Right cardiac atrium (tissue), 5 donors: ENCODE data around the gene HSPBP1. TPM values are rescaled to one million over a fixed set of nuclear protein-coding genes. Genes with fewer than 3 reads are reported as not detected.
A peak's percentile ranks its signal among the peaks of the same experiment; 100 is the strongest.

Experiments
- ATAC-seq, 2 donors: fragments of 200-7000 bp; cut with Tn5 transposase; one replicate each; pipeline versions ENCODE4 v1.8.0 to v1.9.1; 2020; ENCODE audit warnings: moderate library complexity in 2 of 2, mild to moderate bottlenecking in 1 of 2
- DNase-seq, 3 donors: peaks; one replicate each; pipeline ENCODE4 v3.0.0-alpha.2; 2020
- H3K27ac ChIP-seq: one replicate; pipeline ENCODE4 v1.5.1; 2013; ENCODE audit warnings: mild to moderate bottlenecking, low read length, control low read depth, moderate library complexity
- H3K27me3 ChIP-seq: one replicate; pipeline ENCODE4 v1.6.1; 2013; ENCODE audit not compliant: control insufficient read depth, insufficient read depth
- H3K4me1 ChIP-seq: one replicate; pipeline ENCODE4 v1.6.1; 2013; ENCODE audit warnings: low read length; ENCODE audit not compliant: control insufficient read depth, insufficient read depth
- H3K4me3 ChIP-seq: one replicate; pipeline ENCODE4 v1.5.1; 2013; ENCODE audit warnings: low read length, control low read depth
- H3K9me3 ChIP-seq: one replicate; pipeline ENCODE4 v1.6.1; 2013; ENCODE audit warnings: low read length; ENCODE audit not compliant: control insufficient read depth
- WGBS: extraction: QIAGEN DNeasy Blood & Tissue Kit; methylation state at CpG from one replicate; pipeline ENCODE4 v1.1.7; 2013; 5-methylcytosine and 5-hydroxymethylcytosine counted together
- intact Hi-C, 4 donors: fragments of 100-400 bp; cut with DNase I; formaldehyde crosslinking; loops; one replicate each; pipeline versions ENCODE4 v1.11.0 to v1.14.0; 2022 to 2023
- polyA plus RNA-seq: library from polyadenylated mRNA; stranded (reverse); fragments of 200-250 nt; gene quantifications from one replicate; pipeline ENCODE4 v1.2.3, GENCODE V29; 2013
- total RNA-seq, 4 donors: library from RNA; stranded (reverse); fragmentation: NEBNext Ultra II Directional; extraction: Animal tissue kit (Norgen Biotek cat#: 25700); gene quantifications; one replicate each; pipeline ENCODE4 v1.2.1, GENCODE V29; 2021
- donor health status: healthy with polysubstance abuse.
- donor health status: DM: no; HTN: yes; CAD: no.
- donor health status: DM: no; HTN: no; CAD: no.
- donor health status: DM: no; HTN: yes; CAD: no; lungs with severe emphysema.
- donor health status: DM: yes; HTN: yes; CAD: no.

HSPBP1 gene
- total and polyA plus RNA-seq, 5 donors = 27.7 to 48.0 (median 33.4) TPM

DNA sequence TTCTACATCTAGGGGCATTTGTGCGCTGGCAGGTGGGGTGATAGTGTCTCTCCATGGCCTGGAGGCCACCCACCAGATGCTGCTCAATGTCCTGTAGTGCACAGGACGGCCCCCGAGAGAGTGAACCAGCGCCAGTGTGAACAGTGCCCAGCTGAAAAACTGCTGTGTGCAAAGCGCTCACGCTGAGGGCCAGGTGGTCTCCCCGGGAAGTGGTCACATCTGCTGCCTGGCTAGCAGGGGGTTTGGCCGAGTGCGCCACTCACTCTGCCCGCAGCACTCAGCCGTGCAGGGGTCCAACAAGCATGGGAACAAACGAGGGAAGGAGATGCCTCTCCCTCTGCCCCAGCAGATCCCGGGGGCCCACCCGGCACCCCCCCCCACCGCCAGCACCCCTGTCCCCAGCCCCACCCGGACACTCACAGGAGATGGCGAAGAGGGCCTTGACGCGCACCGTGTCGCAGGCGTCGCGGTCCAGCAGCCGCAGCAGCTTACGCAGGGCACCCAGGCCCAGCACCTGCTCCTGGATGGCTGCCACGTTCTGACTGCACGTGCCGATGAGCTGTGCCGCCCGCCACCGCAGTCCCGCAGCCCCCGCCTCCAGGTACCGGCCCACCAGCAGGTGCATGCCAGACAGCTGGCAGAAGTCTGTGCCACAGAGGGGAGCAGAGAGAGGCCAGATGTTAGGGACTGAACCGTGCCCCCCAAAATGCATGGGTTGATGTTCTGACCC is 5.8 kb downstream of the HSPBP1 start:
- Histone ChIP-seq H3K4me1 (no peaks in the 10 kb centered on the region), H3K27me3 (no peaks in the 10 kb centered on the region), H3K4me3 (no peak overlapping the region), H3K27ac (no peak overlapping the region), H3K9me3 (no peaks in the 10 kb centered on the region)
- WGBS = 95% methylated on average over 36 of the region's 36 CpGs
- DNase-seq (no peak), ATAC-seq (no peak)
- intact Hi-C loops = no loop called here

DNA sequence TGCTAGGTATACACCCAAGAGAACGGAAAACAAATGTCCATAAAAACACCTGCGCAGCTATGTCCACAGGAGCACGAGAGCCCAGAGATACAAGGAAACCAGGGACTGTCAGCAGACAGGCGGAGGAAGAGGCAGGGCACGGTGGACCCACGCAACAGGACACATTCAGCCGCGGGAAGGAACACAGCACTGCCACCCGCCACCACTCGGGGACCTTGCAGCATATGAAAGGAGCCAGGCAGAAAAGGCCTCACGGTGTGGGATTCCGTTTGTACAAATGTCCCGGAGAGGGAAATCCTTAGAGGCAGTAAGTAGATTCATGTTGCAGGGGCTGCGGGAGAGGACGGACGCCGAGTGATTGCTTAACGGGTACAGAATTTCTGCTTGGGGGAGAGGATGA is 7.8 kb downstream of the HSPBP1 start:
- Histone ChIP-seq H3K4me1 (no peaks in the 10 kb centered on the region), H3K4me3 (no peak overlapping the region), H3K27me3 (no peaks in the 10 kb centered on the region), H3K9me3 (no peaks in the 10 kb centered on the region), H3K27ac (no peak overlapping the region)
- ATAC-seq (no peak), DNase-seq (no peak)
- 94% methylated on average over 18 of the region's 18 CpGs for WGBS
- intact Hi-C loops = no loop called here

DNA sequence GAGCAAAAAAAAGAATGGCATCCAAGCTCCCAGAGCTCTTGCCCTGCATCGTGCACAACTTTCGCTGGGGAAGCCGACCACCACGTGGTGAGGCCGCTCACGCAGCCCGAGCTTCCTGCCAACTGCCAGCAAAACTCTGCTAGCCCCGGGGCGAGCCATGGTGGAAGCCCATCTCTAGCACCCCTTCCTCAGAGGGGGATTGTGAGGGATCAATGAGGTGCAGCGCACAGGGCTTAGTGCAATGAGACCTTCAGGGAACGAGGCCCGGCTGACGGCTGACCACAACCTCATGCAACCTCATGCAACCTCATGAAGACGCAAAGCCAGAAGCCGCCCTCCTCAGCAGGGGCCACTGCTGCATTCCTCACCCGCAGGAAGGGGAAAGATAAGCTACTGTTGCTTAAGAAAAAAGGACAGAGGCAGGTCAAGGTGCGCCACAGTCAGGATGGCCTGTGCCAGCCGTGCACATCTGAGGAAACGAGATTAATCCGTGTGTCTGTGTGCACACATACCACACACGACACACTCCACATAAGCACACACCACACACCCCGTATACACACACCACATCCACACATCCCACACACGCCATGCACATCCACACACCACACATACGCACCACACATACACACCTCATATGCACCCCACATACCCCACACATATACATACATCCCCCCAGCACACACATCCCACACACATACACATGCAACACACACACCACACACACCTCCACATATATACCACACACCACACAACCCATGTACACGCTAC is 9.6 kb downstream of the HSPBP1 start:
- WGBS = 86% methylated on average over 25 of the region's 25 CpGs
- no peak for ATAC-seq
- intact Hi-C loops = no loop called here
- Histone ChIP-seq H3K9me3 (no peaks in the 10 kb centered on the region), H3K4me3 (no peak overlapping the region), H3K27ac (no peak overlapping the region), H3K27me3 (no peaks in the 10 kb centered on the region), H3K4me1 (no peaks in the 10 kb centered on the region)
- DNase-seq = no peak

DNA sequence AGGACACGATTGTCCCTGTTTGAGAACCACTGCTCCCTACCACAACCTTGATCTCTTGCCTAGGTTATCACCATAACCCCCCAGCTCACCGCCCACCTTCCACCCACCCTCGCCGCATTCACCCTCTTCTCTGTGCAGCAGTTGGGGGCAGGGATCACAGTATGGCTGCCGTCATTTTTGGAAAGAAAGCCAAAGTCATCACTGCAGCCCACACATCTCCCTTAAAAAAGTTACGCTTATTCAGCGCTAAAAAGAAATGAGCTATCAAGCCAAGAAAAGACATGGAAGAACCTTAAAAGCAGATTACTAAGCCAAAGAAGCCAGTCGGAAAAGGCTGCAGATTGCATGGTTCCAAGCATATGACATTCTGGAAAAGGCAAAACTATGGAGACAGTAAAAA is 10.6 kb downstream of the HSPBP1 start:
- Histone ChIP-seq H3K4me3 (no peak overlapping the region), H3K9me3 (no peaks in the 10 kb centered on the region), H3K27ac (no peak overlapping the region), H3K27me3 (no peaks in the 10 kb centered on the region), H3K4me1 (no peaks in the 10 kb centered on the region)
- DNase-seq (peak in 1 of 3 donors; percentile 19), ATAC-seq (no peak)
- intact Hi-C loops = no loop called here
- 71% methylated on average over 8 of the region's 8 CpGs for WGBS

DNA sequence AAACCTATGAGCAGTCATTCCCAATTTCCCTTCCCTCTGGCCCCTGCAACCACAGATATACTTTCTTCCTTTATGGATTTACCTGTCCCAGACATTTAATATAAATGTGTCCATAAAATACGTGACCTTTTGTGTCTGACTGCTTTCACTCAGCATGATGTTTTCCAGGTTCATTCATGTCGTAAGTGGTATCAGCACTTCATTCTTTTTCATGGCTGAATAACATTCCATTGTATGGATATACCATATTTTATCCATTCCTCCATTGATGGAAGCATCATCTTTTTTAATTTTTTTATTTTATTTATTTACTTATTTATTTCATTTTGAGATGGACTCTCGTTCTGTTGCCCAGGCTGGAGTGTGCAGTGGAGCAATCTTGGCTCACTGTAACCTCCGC is 13.1 kb downstream of the HSPBP1 start:
- DNase-seq (no peak), ATAC-seq (no peak)
- Histone ChIP-seq H3K27ac (no peak overlapping the region), H3K27me3 (no peaks in the 10 kb centered on the region), H3K4me1 (no peaks in the 10 kb centered on the region), H3K4me3 (no peak overlapping the region), H3K9me3 (no peaks in the 10 kb centered on the region)
- intact Hi-C loops = no loop called here
- 98% methylated on average over 4 of the region's 4 CpGs for WGBS

DNA sequence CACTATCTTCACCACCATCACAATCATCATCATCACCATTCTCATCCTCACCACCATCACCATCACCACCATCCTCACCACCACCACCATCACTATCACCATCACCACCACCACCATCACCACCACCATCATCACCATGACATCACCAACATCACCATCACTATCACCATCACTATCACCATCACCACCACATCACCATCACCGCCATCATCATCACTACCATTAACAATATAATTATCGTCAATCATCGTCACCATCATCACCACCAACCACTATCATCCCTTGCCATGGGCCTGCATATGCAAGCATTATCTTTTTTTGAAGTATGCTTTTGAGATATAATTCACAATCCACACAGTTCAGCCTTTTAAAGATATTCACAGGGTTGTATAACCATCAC is 13.5 kb downstream of the HSPBP1 start:
- intact Hi-C loops = no loop called here
- 98% methylated on average over 3 of the region's 3 CpGs for WGBS
- no peak for ATAC-seq
- Histone ChIP-seq H3K27ac (no peak overlapping the region), H3K4me1 (no peaks in the 10 kb centered on the region), H3K4me3 (no peak overlapping the region), H3K27me3 (no peaks in the 10 kb centered on the region), H3K9me3 (no peaks in the 10 kb centered on the region)
- DNase-seq = no peak

DNA sequence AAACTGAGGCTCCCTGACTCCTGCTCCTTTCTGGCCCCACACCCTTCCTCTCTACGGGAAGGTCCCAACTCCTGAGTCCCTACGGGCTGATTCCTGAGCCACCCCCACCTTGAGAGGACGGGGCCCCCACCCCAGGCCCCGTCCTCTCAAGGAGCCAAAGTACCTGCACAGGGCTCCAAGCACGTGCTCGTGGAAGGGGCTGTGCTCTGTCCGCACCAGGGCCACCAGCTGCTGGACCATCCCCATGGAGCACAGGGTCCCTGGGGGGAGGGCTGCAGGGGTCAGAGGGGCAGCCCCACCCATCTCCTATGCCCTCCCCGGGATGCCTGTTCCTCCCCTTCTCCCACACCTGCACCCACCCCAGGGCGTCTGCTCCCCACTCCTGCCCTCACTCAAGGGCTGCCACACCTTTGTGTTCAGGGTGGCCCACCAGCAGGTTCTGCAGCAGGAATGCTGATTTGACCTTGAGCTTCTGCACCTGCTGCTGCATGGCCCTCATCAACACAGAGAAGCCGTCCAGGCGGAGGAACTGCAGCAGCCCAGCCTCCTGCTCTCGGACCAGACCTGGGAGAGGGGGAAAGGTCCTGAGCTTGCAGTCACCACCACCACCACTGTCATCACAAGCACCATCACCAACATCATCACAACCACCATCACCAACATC is 14.1 kb downstream of the HSPBP1 start:
- no peaks in the 10 kb centered on the region for H3K4me1 ChIP-seq
- no peak overlapping the region for H3K4me3 ChIP-seq
- intact Hi-C loops = no loop called here
- H3K27ac ChIP-seq = no peak overlapping the region
- 96% methylated on average over 12 of the region's 12 CpGs for WGBS
- peak in 1 of 3 donors; percentile 42 for DNase-seq
- no peaks in the 10 kb centered on the region for H3K27me3 ChIP-seq
- ATAC-seq = peak in 1 of 2 donors; percentile 15
- no peaks in the 10 kb centered on the region for H3K9me3 ChIP-seq

DNA sequence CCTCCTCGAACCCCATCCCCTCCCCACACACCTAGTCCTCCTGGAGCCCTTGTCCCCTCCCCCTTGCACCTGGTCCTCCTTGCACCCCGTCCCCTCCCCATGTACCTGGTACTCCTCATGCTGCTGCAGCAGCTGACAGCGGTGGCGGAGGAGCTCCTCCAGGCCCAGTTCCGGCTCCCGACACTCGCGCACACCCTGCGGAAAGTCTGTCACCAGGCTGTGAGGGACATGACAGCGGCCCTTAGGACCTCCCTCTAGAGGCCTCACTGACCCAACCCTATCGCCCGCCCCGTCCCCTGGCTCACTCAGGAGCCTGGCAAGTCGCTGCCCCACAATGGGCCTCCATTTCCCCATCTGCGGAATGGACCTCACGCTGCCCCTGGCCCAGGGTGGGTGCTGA is 14.7 kb downstream of the HSPBP1 start:
- H3K27ac ChIP-seq = no peak overlapping the region
- DNase-seq (peak in 1 of 3 donors; percentile 29), ATAC-seq (no peak)
- no peaks in the 10 kb centered on the region for H3K27me3 ChIP-seq
- intact Hi-C loops = no loop called here
- H3K9me3 ChIP-seq = no peaks in the 10 kb centered on the region
- 90% methylated on average over 16 of the region's 16 CpGs for WGBS
- H3K4me1 ChIP-seq = no peaks in the 10 kb centered on the region
- H3K4me3 ChIP-seq = no peak overlapping the region

DNA sequence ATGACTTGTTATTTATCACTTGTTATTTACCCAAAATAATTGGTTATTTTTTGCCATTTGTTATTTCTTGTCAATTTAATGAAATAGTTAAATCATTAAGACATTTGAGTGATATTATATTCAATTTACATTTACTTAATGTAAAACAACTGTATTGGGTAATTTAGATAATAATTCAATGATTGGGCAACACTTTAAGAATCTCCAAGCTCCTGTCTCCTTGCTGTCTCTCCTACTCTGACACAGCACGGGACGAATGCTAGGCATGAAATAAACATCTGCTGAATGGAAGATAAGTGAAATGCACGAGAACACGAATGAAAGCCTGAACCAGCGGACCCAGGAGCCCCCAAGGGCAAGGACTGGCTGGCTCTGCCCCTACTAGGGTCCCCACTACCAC is 15.4 kb downstream of the HSPBP1 start:
- ATAC-seq (no peak), DNase-seq (no peak)
- intact Hi-C loops = no loop called here
- Histone ChIP-seq H3K9me3 (no peaks in the 10 kb centered on the region), H3K27ac (no peak overlapping the region), H3K27me3 (no peaks in the 10 kb centered on the region), H3K4me3 (no peak overlapping the region), H3K4me1 (peaks cover 2% of the 10 kb centered on the region)
- WGBS = 81% methylated on average over 5 of the region's 5 CpGs

DNA sequence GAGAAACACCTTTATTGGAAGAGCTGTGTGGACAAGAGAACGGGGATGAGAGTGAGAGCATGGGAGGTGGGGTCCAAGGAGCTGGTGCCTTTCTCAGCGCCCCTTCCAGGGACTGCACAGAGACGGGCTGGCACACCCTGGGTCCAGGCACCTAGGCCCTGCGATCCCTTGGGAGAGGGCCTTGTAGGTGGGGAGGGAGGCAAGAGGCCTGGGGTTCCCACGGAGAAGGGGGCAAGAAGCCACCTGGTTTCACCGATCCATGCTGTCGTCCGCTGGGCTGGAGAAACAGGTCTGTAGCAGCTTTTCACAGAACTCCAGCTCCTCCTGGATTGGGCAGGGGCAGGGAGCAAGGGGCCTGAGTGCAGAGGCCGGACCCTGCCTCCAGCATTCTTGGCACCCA is 17.6 kb downstream of the HSPBP1 start:
- WGBS = 95% methylated on average over 9 of the region's 9 CpGs

DNA sequence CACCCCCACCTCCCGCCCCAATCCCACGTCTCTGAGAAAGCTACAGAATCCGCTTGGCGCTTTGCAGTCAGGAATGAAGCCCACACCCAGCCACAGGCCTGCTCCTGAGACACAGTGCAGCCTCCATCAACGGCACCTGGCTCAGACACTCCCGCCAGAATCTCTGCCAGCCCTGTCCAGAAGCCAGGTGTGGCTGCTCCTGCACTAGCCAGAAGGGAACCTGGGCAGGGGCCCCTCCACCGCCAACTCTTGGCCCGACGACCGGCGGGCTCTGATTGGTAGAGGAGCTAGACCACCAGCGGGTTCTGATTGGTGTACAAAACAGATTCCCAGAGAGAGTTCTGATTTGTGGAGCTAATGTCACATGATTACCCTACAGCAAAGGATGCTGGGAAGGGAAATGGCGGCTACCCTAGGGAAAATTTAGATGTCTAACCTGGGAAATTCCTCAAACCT is 18.2 kb downstream of the HSPBP1 start:
- Histone ChIP-seq H3K4me3 (no peak overlapping the region), H3K4me1 (peaks cover 5% of the 10 kb centered on the region), H3K27me3 (no peaks in the 10 kb centered on the region), H3K9me3 (no peaks in the 10 kb centered on the region), H3K27ac (no peak overlapping the region)
- 91% methylated on average over 13 of the region's 13 CpGs for WGBS
- ATAC-seq (no peak), DNase-seq (no peak)
- intact Hi-C loops = no loop called here

More for the DNA sequence above, 17.6 kb downstream of the HSPBP1 start:
- Histone ChIP-seq H3K4me3 (no peak overlapping the region), H3K9me3 (no peaks in the 10 kb centered on the region), H3K4me1 (peaks cover 2% of the 10 kb centered on the region), H3K27ac (no peak overlapping the region), H3K27me3 (no peaks in the 10 kb centered on the region)
- DNase-seq (no peak), ATAC-seq (no peak)
- intact Hi-C loops = no loop called here
